NCI-H446 treated with DMSO at 0.1 percent for 48 hours (cell line): ENCODE results near the gene F5.

Experiments
- DNase-seq: peaks from one replicate; lab custom pipeline; 2025; lab: John Stamatoyannopoulos, UW

Gene F5

GRCh38 chr1:169478094-169478672 is 108.1 kb downstream of the F5 start:
- DNase-seq, result no peak

- no peak for DNase-seq
Observed at GRCh38 chr1:169475806-169476387, 110.4 kb downstream of the F5 start.

GRCh38 chr1:169474302-169474995 is 111.8 kb downstream of the F5 start:
- DNase-seq, result no peak

GRCh38 chr1:169473347-169473746 is 112.9 kb downstream of the F5 start:
- no peak for DNase-seq

GRCh38 chr1:169472738-169473137 is 113.5 kb downstream of the F5 start:
- no peak for DNase-seq

GRCh38 chr1:169468982-169469381 is 117.3 kb downstream of the F5 start:
- DNase-seq, result no peak

- DNase-seq, result peak; percentile 42
Observed at GRCh38 chr1:169466259-169467230, 119.7 kb downstream of the F5 start.

GRCh38 chr1:169465281-169465680 is 121.0 kb downstream of the F5 start:
- no peak for DNase-seq
